ENCODE results near the gene CDH4.

Gene CDH4

GRCh38 chr20:61331543-61331942 lies 79.5 kb downstream of the CDH4 start:
- H3K27ac ChIP-seq (ENCODE audit: low read depth, low read length) = no peak overlapping the region
- no peak overlapping the region for H3K4me3 ChIP-seq (ENCODE audit: low read length)
- no peaks in the 10 kb centered on the region for H3K36me3 ChIP-seq (ENCODE audit: control insufficient read depth, insufficient read depth, low read length)

GRCh38 chr20:61332016-61332975 lies 80.2 kb downstream of the CDH4 start:
- no peaks in the 10 kb centered on the region for H3K27me3 ChIP-seq (ENCODE audit: control insufficient read depth, insufficient read depth, low read length)
- no peak overlapping the region for H3K27ac ChIP-seq (ENCODE audit: low read depth, low read length)
- no peaks in the 10 kb centered on the region for H3K4me1 ChIP-seq (ENCODE audit: control insufficient read depth, insufficient read depth, low read length)
- H3K9ac ChIP-seq (ENCODE audit: low read length) = no peak overlapping the region
- no peaks in the 10 kb centered on the region for H3K36me3 ChIP-seq (ENCODE audit: control insufficient read depth, insufficient read depth, low read length)
- no peak overlapping the region for H3K4me3 ChIP-seq (ENCODE audit: low read length)

More at GRCh38 chr20:61331543-61331942, 79.5 kb downstream of the CDH4 start:
- Histone ChIP-seq H3K27me3 (ENCODE audit: control insufficient read depth, insufficient read depth, low read length) (no peaks in the 10 kb centered on the region), H3K9ac (ENCODE audit: low read length) (no peak overlapping the region), H3K4me1 (ENCODE audit: control insufficient read depth, insufficient read depth, low read length) (no peaks in the 10 kb centered on the region)

- H3K4me3 ChIP-seq (ENCODE audit: low read length) = no peak overlapping the region
- H3K9ac ChIP-seq (ENCODE audit: low read length) = no peak overlapping the region
- no peaks in the 10 kb centered on the region for H3K4me1 ChIP-seq (ENCODE audit: control insufficient read depth, insufficient read depth, low read length)
- no peaks in the 10 kb centered on the region for H3K36me3 ChIP-seq (ENCODE audit: control insufficient read depth, insufficient read depth, low read length)
- H3K27ac ChIP-seq (ENCODE audit: low read depth, low read length) = no peak overlapping the region
- H3K27me3 ChIP-seq (ENCODE audit: control insufficient read depth, insufficient read depth, low read length) = no peaks in the 10 kb centered on the region
Measured at GRCh38 chr20:61333484-61334108, 81.5 kb downstream of the CDH4 start.

GRCh38 chr20:61340157-61340556 lies 88.1 kb downstream of the CDH4 start:
- Histone ChIP-seq H3K36me3 (ENCODE audit: control insufficient read depth, insufficient read depth, low read length) (no peaks in the 10 kb centered on the region), H3K4me3 (ENCODE audit: low read length) (no peak overlapping the region), H3K4me1 (ENCODE audit: control insufficient read depth, insufficient read depth, low read length) (no peaks in the 10 kb centered on the region), H3K9ac (ENCODE audit: low read length) (no peak overlapping the region), H3K27ac (ENCODE audit: low read depth, low read length) (no peak overlapping the region), H3K27me3 (ENCODE audit: control insufficient read depth, insufficient read depth, low read length) (no peaks in the 10 kb centered on the region)

GRCh38 chr20:61341605-61342004 lies 89.5 kb downstream of the CDH4 start:
- Histone ChIP-seq H3K36me3 (ENCODE audit: control insufficient read depth, insufficient read depth, low read length) (no peaks in the 10 kb centered on the region), H3K4me1 (ENCODE audit: control insufficient read depth, insufficient read depth, low read length) (no peaks in the 10 kb centered on the region), H3K27me3 (ENCODE audit: control insufficient read depth, insufficient read depth, low read length) (no peaks in the 10 kb centered on the region), H3K9ac (ENCODE audit: low read length) (no peak overlapping the region), H3K27ac (ENCODE audit: low read depth, low read length) (no peak overlapping the region), H3K4me3 (ENCODE audit: low read length) (no peak overlapping the region)

GRCh38 chr20:61343934-61344333 lies 91.9 kb downstream of the CDH4 start:
- H3K27me3 ChIP-seq (ENCODE audit: control insufficient read depth, insufficient read depth, low read length) = no peaks in the 10 kb centered on the region
- H3K4me3 ChIP-seq (ENCODE audit: low read length) = no peak overlapping the region
- no peaks in the 10 kb centered on the region for H3K4me1 ChIP-seq (ENCODE audit: control insufficient read depth, insufficient read depth, low read length)
- H3K27ac ChIP-seq (ENCODE audit: low read depth, low read length) = no peak overlapping the region
- H3K9ac ChIP-seq (ENCODE audit: low read length) = no peak overlapping the region
- H3K36me3 ChIP-seq (ENCODE audit: control insufficient read depth, insufficient read depth, low read length) = no peaks in the 10 kb centered on the region

- Histone ChIP-seq H3K27ac (ENCODE audit: low read depth, low read length) (no peak overlapping the region), H3K27me3 (ENCODE audit: control insufficient read depth, insufficient read depth, low read length) (no peaks in the 10 kb centered on the region), H3K36me3 (ENCODE audit: control insufficient read depth, insufficient read depth, low read length) (no peaks in the 10 kb centered on the region), H3K9ac (ENCODE audit: low read length) (no peak overlapping the region), H3K4me3 (ENCODE audit: low read length) (no peak overlapping the region), H3K4me1 (ENCODE audit: control insufficient read depth, insufficient read depth, low read length) (no peaks in the 10 kb centered on the region)
Measured at GRCh38 chr20:61345656-61346055, 93.6 kb downstream of the CDH4 start.

- Histone ChIP-seq H3K9ac (ENCODE audit: low read length) (no peak overlapping the region), H3K27me3 (ENCODE audit: control insufficient read depth, insufficient read depth, low read length) (no peaks in the 10 kb centered on the region), H3K4me1 (ENCODE audit: control insufficient read depth, insufficient read depth, low read length) (no peaks in the 10 kb centered on the region), H3K36me3 (ENCODE audit: control insufficient read depth, insufficient read depth, low read length) (no peaks in the 10 kb centered on the region), H3K4me3 (ENCODE audit: low read length) (no peak overlapping the region), H3K27ac (ENCODE audit: low read depth, low read length) (no peak overlapping the region)
Measured at GRCh38 chr20:61346996-61347395, 94.9 kb downstream of the CDH4 start.

GRCh38 chr20:61347443-61347842 lies 95.4 kb downstream of the CDH4 start:
- Histone ChIP-seq H3K27me3 (ENCODE audit: control insufficient read depth, insufficient read depth, low read length) (no peaks in the 10 kb centered on the region), H3K9ac (ENCODE audit: low read length) (no peak overlapping the region), H3K4me1 (ENCODE audit: control insufficient read depth, insufficient read depth, low read length) (no peaks in the 10 kb centered on the region), H3K36me3 (ENCODE audit: control insufficient read depth, insufficient read depth, low read length) (no peaks in the 10 kb centered on the region), H3K27ac (ENCODE audit: low read depth, low read length) (no peak overlapping the region), H3K4me3 (ENCODE audit: low read length) (no peak overlapping the region)

- Histone ChIP-seq H3K27me3 (ENCODE audit: control insufficient read depth, insufficient read depth, low read length) (no peaks in the 10 kb centered on the region), H3K4me3 (ENCODE audit: low read length) (no peak overlapping the region), H3K9ac (ENCODE audit: low read length) (no peak overlapping the region), H3K4me1 (ENCODE audit: control insufficient read depth, insufficient read depth, low read length) (no peaks in the 10 kb centered on the region), H3K36me3 (ENCODE audit: control insufficient read depth, insufficient read depth, low read length) (no peaks in the 10 kb centered on the region), H3K27ac (ENCODE audit: low read depth, low read length) (no peak overlapping the region)
Measured at GRCh38 chr20:61349447-61350165, 97.5 kb downstream of the CDH4 start.

GRCh38 chr20:61350500-61351250 lies 98.6 kb downstream of the CDH4 start:
- H3K27me3 ChIP-seq (ENCODE audit: control insufficient read depth, insufficient read depth, low read length) = no peaks in the 10 kb centered on the region
- H3K36me3 ChIP-seq (ENCODE audit: control insufficient read depth, insufficient read depth, low read length) = no peaks in the 10 kb centered on the region
- H3K27ac ChIP-seq (ENCODE audit: low read depth, low read length) = no peak overlapping the region
- H3K9ac ChIP-seq (ENCODE audit: low read length) = no peak overlapping the region
- H3K4me1 ChIP-seq (ENCODE audit: control insufficient read depth, insufficient read depth, low read length) = peaks cover 2% of the 10 kb centered on the region
- no peak overlapping the region for H3K4me3 ChIP-seq (ENCODE audit: low read length)
